ENCODE results near the gene KCNK5. TPM values are rescaled to one million over a fixed set of nuclear protein-coding genes. Genes with fewer than 3 reads are reported as not detected.

KCNK5 gene
- total RNA-seq, 2 donors from 2014 or later, result 26.9 to 39.6 TPM

GRCh38 chr6:39156801-39157200, 72.5 kb downstream of the KCNK5 start:
- intact Hi-C loops (cut with DNase I), result loop anchor here (10.0 kb wide), 1 partner anchor 182 kb away; no protein-coding TSS in a partner anchor
- no peak overlapping the region for H3K4me3 ChIP-seq
- DNase-seq, result no peak
- H3K9me3 ChIP-seq, result no peaks in the 10 kb centered on the region
- H3K27ac ChIP-seq, result no peak overlapping the region
- no peaks in the 10 kb centered on the region for H3K36me3 ChIP-seq
- H3K9ac ChIP-seq (ENCODE audit: low read depth in 2 of 2, low read length in 2 of 2), result no peak overlapping the region
- no peak for TF ChIP-seq CTCF (IDR thresholded peaks at IDR 0.05)
- H3K27me3 ChIP-seq, result no peaks in the 10 kb centered on the region
- H3K4me1 ChIP-seq, result no peaks in the 10 kb centered on the region

DNA sequence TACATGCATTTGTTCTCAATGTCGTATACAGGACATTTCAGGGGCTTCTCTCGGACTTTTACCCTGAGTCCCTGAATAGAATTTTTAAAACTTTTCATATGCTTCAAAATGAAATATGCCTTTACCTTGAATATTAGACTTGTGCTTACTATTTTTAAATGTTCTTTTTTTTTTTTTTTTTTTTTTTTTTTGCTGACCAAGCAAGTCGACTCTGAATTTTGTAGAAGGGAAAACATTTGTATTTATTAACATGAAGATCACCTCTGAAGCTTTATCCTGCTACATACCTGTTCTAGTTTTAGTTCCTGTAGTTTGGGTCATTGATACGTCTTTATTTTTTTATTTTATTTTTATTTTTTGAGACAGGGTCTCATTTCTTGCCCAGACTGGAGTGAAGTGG, 74.6 kb downstream of the KCNK5 start:
- no peaks in the 10 kb centered on the region for H3K27me3 ChIP-seq
- H3K4me3 ChIP-seq, result no peak overlapping the region
- no peak for TF ChIP-seq CTCF (IDR thresholded peaks at IDR 0.05)
- no peak overlapping the region for H3K9ac ChIP-seq (ENCODE audit: low read depth in 2 of 2, low read length in 2 of 2)
- no peaks in the 10 kb centered on the region for H3K9me3 ChIP-seq
- H3K27ac ChIP-seq, result no peak overlapping the region
- no peaks in the 10 kb centered on the region for H3K36me3 ChIP-seq
- intact Hi-C loops (cut with DNase I), result loop anchor here (10.0 kb wide), 1 partner anchor 180 kb away; no protein-coding TSS in a partner anchor
- no peaks in the 10 kb centered on the region for H3K4me1 ChIP-seq
- DNase-seq, result no peak

- no peak for DNase-seq
- no peak for TF ChIP-seq CTCF (IDR thresholded peaks at IDR 0.05)
- H3K27me3 ChIP-seq, result no peaks in the 10 kb centered on the region
- H3K27ac ChIP-seq, result no peak overlapping the region
- no peaks in the 10 kb centered on the region for H3K36me3 ChIP-seq
- H3K4me1 ChIP-seq, result no peaks in the 10 kb centered on the region
- no peak overlapping the region for H3K4me3 ChIP-seq
- no peaks in the 10 kb centered on the region for H3K9me3 ChIP-seq
- no peak overlapping the region for H3K9ac ChIP-seq (ENCODE audit: low read depth in 2 of 2, low read length in 2 of 2)
- intact Hi-C loops (cut with DNase I), result loop anchor here (10.0 kb wide), 1 partner anchor 179 kb away; no protein-coding TSS in a partner anchor
These were observed 75.4 kb downstream of the KCNK5 start for GRCh38 chr6:39153766-39154397.

DNA sequence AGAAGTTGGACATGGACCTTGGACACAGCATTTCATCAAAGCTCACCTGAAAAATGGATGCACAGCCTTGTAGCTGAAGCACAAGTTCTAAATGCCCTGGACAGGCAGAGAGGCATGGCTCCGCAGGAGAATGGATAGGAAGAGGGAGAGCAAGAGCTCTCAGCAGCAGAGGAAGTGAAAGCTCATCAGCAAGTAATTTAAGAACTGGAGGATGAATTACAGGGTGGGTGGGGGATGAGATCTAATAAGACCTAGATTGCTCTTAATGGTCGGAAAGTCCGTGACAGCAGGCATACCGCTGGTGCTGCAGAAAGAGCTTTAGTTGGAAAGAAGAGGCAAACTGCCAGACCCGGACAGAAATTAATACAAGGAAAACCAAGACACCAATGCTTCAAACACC, 77.0 kb downstream of the KCNK5 start:
- Histone ChIP-seq H3K36me3 (no peaks in the 10 kb centered on the region), H3K27me3 (no peaks in the 10 kb centered on the region), H3K27ac (no peak overlapping the region), H3K9ac (ENCODE audit: low read depth in 2 of 2, low read length in 2 of 2) (no peak overlapping the region), H3K9me3 (no peaks in the 10 kb centered on the region), H3K4me3 (no peak overlapping the region), H3K4me1 (no peaks in the 10 kb centered on the region)
- intact Hi-C loops (cut with DNase I), result loop anchor here (10.0 kb wide), 1 partner anchor 177 kb away; no protein-coding TSS in a partner anchor
- no peak for TF ChIP-seq CTCF (IDR thresholded peaks at IDR 0.05)
- no peak for DNase-seq

- no peak for TF ChIP-seq CTCF (IDR thresholded peaks at IDR 0.05)
- no peaks in the 10 kb centered on the region for H3K9me3 ChIP-seq
- H3K27me3 ChIP-seq, result no peaks in the 10 kb centered on the region
- H3K27ac ChIP-seq, result no peak overlapping the region
- no peak for DNase-seq
- no peak overlapping the region for H3K4me3 ChIP-seq
- no peaks in the 10 kb centered on the region for H3K36me3 ChIP-seq
- no peaks in the 10 kb centered on the region for H3K4me1 ChIP-seq
- intact Hi-C loops (cut with DNase I), result loop anchor here (10.0 kb wide), 1 partner anchor 176 kb away; no protein-coding TSS in a partner anchor
- no peak overlapping the region for H3K9ac ChIP-seq (ENCODE audit: low read depth in 2 of 2, low read length in 2 of 2)
These were observed 78.1 kb downstream of the KCNK5 start for GRCh38 chr6:39151211-39151610.
